Bronchial epithelial cell (primary cell): ENCODE data around the gene FUT4. TPM values are rescaled to one million over a fixed set of nuclear protein-coding genes. Genes with fewer than 3 reads are reported as not detected.

Experiments
- DNase-seq: peaks from one replicate; pipeline ENCODE4 v3.0.0-alpha.2; 2010; ENCODE audit warnings: low read depth
- FAIRE-seq: peaks from 2 replicates; lab custom pipeline; 2011; peaks lifted over from hg19 to GRCh38; lab: Jason Lieb, UNC
- H3K27me3 ChIP-seq: 2 replicates; pipeline ENCODE4 v1.5.1; 2011; ENCODE audit warnings: low read length; ENCODE audit not compliant: control insufficient read depth, insufficient read depth
- H3K36me3 ChIP-seq: 2 replicates; pipeline ENCODE4 v1.5.1; 2011; ENCODE audit warnings: low read length; ENCODE audit not compliant: control insufficient read depth, insufficient read depth
- H3K4me3 ChIP-seq: 2 replicates; pipeline ENCODE4 v1.5.1; 2011; ENCODE audit warnings: mild to moderate bottlenecking, low read depth, low read length, control low read depth
- CTCF ChIP-seq: IDR thresholded peaks from 2 replicates; pipeline ENCODE4 v1.5.1; 2011; ENCODE audit warnings: mild to moderate bottlenecking, moderate library complexity, low read length, control low read depth, inconsistent platforms; ENCODE audit not compliant: insufficient read depth, severe bottlenecking
- total RNA-seq: library from RNA; depleted of rRNA; stranded (reverse); fragments of >200 nt; gene quantifications from 2 replicates; pipeline ENCODE4 v1.2.1, GENCODE V29; 2014

Gene FUT4
- total RNA-seq, 1 donor from 2014 or later = 1.8 TPM

GRCh38 chr11:94507485-94507884, 36.2 kb upstream of the FUT4 start:
- Histone ChIP-seq H3K27me3 (no peaks in the 10 kb centered on the region), H3K36me3 (no peaks in the 10 kb centered on the region), H3K4me3 (no peak overlapping the region)
- no peak for TF ChIP-seq CTCF
- peak; percentile 83 for DNase-seq
- no peak for FAIRE-seq

GRCh38 chr11:94511932-94512781, 31.6 kb upstream of the FUT4 start, which contains the start of gene C11orf97:
Gene C11orf97, plus strand, starts transcription at chr11:94512461. Its CDS starts 68 bp downstream, at chr11:94512529.
- no peak for FAIRE-seq
- no peak for TF ChIP-seq CTCF

GRCh38 chr11:94513091-94513490, 30.6 kb upstream of the FUT4 start:
- no peak overlapping the region for H3K4me3 ChIP-seq
- H3K36me3 ChIP-seq = no peaks in the 10 kb centered on the region
- no peak for FAIRE-seq
- peak; percentile 77 for DNase-seq
- no peak for TF ChIP-seq CTCF
- H3K27me3 ChIP-seq = no peaks in the 10 kb centered on the region

More at GRCh38 chr11:94511932-94512781, 31.6 kb upstream of the FUT4 start, which contains the start of gene C11orf97:
- H3K4me3 ChIP-seq = peak within 1 kb of the TSS; percentile 37
- no peaks in the 10 kb centered on the region for H3K36me3 ChIP-seq
- no peaks in the 10 kb centered on the region for H3K27me3 ChIP-seq
- no peak for DNase-seq

- Histone ChIP-seq H3K27me3 (no peaks in the 10 kb centered on the region), H3K36me3 (no peaks in the 10 kb centered on the region), H3K4me3 (no peak overlapping the region)
- TF ChIP-seq CTCF = no peak
- no peak for DNase-seq
- FAIRE-seq = no peak
Measured at GRCh38 chr11:94515398-94515797, 28.3 kb upstream of the FUT4 start.

- H3K36me3 ChIP-seq = no peaks in the 10 kb centered on the region
- no peak for FAIRE-seq
- TF ChIP-seq CTCF = no peak
- no peaks in the 10 kb centered on the region for H3K27me3 ChIP-seq
- no peak overlapping the region for H3K4me3 ChIP-seq
- no peak for DNase-seq
Measured at GRCh38 chr11:94516725-94517124, 27.0 kb upstream of the FUT4 start.
